22Rv1 (cell line): ENCODE measurements around the gene CEP95.

Experiments used
- CTCF ChIP-seq: fragments of 450-650 bp; IDR thresholded peaks from 2 replicates; pipeline ENCODE4 v1.5.1; 2017; ENCODE audit warnings: mild to moderate bottlenecking
- ZFX ChIP-seq: fragments of 450-650 bp; IDR thresholded peaks from 2 replicates; pipeline ENCODE4 v1.6.1; 2017; ENCODE audit warnings: antibody characterized with exemption, borderline replicate concordance

GRCh38 chr17:64551461-64551860 is 44.7 kb downstream of the CEP95 start:
- TF ChIP-seq CTCF (no peak), ZFX (no peak)
